Measurements from ENCODE around the gene MTHFD1.
A peak's percentile ranks its signal among the peaks of the same experiment; 100 is the strongest.
"Not testable (repeated sequence)": the region's sequence is repeated elsewhere in the genome, so short reads cannot be mapped to it uniquely, and the experiment has no call there.

The MTHFD1 gene

GRCh38 chr14:64387782-64388532 is at the start of gene MTHFD1:
TSS of gene MTHFD1 (plus strand) at chr14:64388353. CDS start at chr14:64388428, 75 bp downstream.
- DNase-seq, result peak; percentile 98

- DNase-seq, result peak; percentile 89 to 93
These were observed 49.4 kb upstream of the MTHFD1 start for GRCh38 chr14:64338616-64339316.

GRCh38 chr14:64340560-64341196 is 47.5 kb upstream of the MTHFD1 start:
- DNase-seq, result no peak

- no peak for DNase-seq
These were observed 40.4 kb upstream of the MTHFD1 start for GRCh38 chr14:64347748-64348147.

GRCh38 chr14:64349741-64350490 is 38.2 kb upstream of the MTHFD1 start:
- no peak for DNase-seq

GRCh38 chr14:64363265-64363846 is 24.8 kb upstream of the MTHFD1 start:
- no peak for DNase-seq

- no peak for DNase-seq
These were observed 23.2 kb upstream of the MTHFD1 start for GRCh38 chr14:64364907-64365306.

GRCh38 chr14:64365358-64365889 is 22.7 kb upstream of the MTHFD1 start:
- not testable (repeated sequence) for DNase-seq

- DNase-seq, result no peak
These were observed 19.0 kb upstream of the MTHFD1 start for GRCh38 chr14:64369201-64369600.

GRCh38 chr14:64387232-64387781 is 846 bp upstream of the MTHFD1 start:
- DNase-seq, result peak in 1 of 2 donors; percentile 28

- no peak for DNase-seq
These were observed 556 bp downstream of the MTHFD1 start for GRCh38 chr14:64388533-64389285.

GRCh38 chr14:64391113-64391725 is 3.1 kb downstream of the MTHFD1 start:
- no peak for DNase-seq

- no peak for DNase-seq
These were observed 3.8 kb downstream of the MTHFD1 start for GRCh38 chr14:64391986-64392385.

- DNase-seq, result not testable (repeated sequence)
These were observed 5.1 kb downstream of the MTHFD1 start for GRCh38 chr14:64393189-64393726.

GRCh38 chr14:64394423-64394822 is 6.3 kb downstream of the MTHFD1 start:
- no peak for DNase-seq

- DNase-seq, result no peak
These were observed 7.0 kb downstream of the MTHFD1 start for GRCh38 chr14:64394977-64395633.

- no peak for DNase-seq
These were observed 12.8 kb downstream of the MTHFD1 start for GRCh38 chr14:64400829-64401459.

GRCh38 chr14:64401949-64402348 is 13.8 kb downstream of the MTHFD1 start:
- no peak for DNase-seq

GRCh38 chr14:64405295-64405694 is 17.1 kb downstream of the MTHFD1 start:
- DNase-seq, result no peak

Data from stimulated activated CD4-positive, alpha-beta T cell treated with anti-CD3 and anti-CD28 coated beads, Interleukin-2, amount 100 ng/mL, for 24 hours (primary cell).